Activated CD8-positive, alpha-beta T cell treated with anti-CD3 and anti-CD28 coated beads, Interleukin-2, amount 10 ng/mL, durations not matched to agents 7 days and 5 days (primary cell): ENCODE results near the gene CDH4. TPM values are rescaled to one million over a fixed set of nuclear protein-coding genes. Genes with fewer than 3 reads are reported as not detected.
"Not testable (repeated sequence)": the region's sequence is repeated elsewhere in the genome, so short reads cannot be mapped to it uniquely, and the experiment has no call there.

ENCODE experiments used
- ATAC-seq: fragments of 150-1000 bp; cut with Tn5 transposase; one replicate; pipeline ENCODE4 v1.10.0; 2021; ENCODE audit warnings: moderate library complexity
- CTCF ChIA-PET: fragments of 350-600 bp; sonication (Branson Sonifier 250); formaldehyde crosslinking; loops from one replicate; lab custom pipeline; 2021; ENCODE audit warnings: antibody characterized with exemption; lab: Charles Lee
- POLR2A ChIA-PET: fragments of 350-600 bp; sonication (Branson Sonifier 250); formaldehyde crosslinking; loops from one replicate; lab custom pipeline; 2021; ENCODE audit warnings: antibody characterized with exemption; lab: Charles Lee
- DNase-seq: peaks from one replicate; pipeline ENCODE4 v3.0.0-alpha.2; 2020
- H3K27ac Mint-ChIP-seq: one replicate; pipeline ENCODE4 v1.8.0; 2021; ENCODE audit warnings: mild to moderate bottlenecking, mixed read lengths
- H3K27me3 Mint-ChIP-seq: one replicate; pipeline ENCODE4 v1.8.0; 2021; ENCODE audit warnings: low read depth, mixed read lengths
- H3K36me3 Mint-ChIP-seq: one replicate; pipeline ENCODE4 v1.8.0; 2021; ENCODE audit warnings: low read depth, mixed read lengths
- H3K4me1 Mint-ChIP-seq: one replicate; pipeline ENCODE4 v1.8.0; 2021; ENCODE audit warnings: low read depth, mixed read lengths
- H3K4me3 Mint-ChIP-seq: one replicate; pipeline ENCODE4 v1.8.0; 2021; ENCODE audit warnings: mild to moderate bottlenecking, mixed read lengths
- H3K9me3 Mint-ChIP-seq: one replicate; pipeline ENCODE4 v1.8.0; 2022; ENCODE audit warnings: mixed read lengths; ENCODE audit not compliant: insufficient read depth
- total RNA-seq, 2 experiments: library from RNA; stranded (reverse); gene quantifications; one replicate each; pipeline ENCODE4 v1.2.3, GENCODE V29; 2021

Gene CDH4
- total RNA-seq, 2 experiments from 2014 or later, result 0.05 to 0.13 TPM

- ChIA-PET POLR2A (no interaction called here), CTCF (no interaction called here)
- Mint-ChIP-seq H3K9me3 (no peaks in the 10 kb centered on the region), H3K4me3 (no peak overlapping the region), H3K36me3 (no peaks in the 10 kb centered on the region), H3K4me1 (no peaks in the 10 kb centered on the region), H3K27ac (no peak overlapping the region), H3K27me3 (no peaks in the 10 kb centered on the region)
- DNase-seq (no peak), ATAC-seq (no peak)
Measured at GRCh38 chr20:61271312-61272231, 19.5 kb downstream of the CDH4 start.

- POLR2A ChIA-PET, H3K27me3 Mint-ChIP-seq, CTCF ChIA-PET, H3K4me1 Mint-ChIP-seq, ATAC-seq, H3K36me3 Mint-ChIP-seq, DNase-seq, H3K4me3 Mint-ChIP-seq, H3K9me3 Mint-ChIP-seq, H3K27ac Mint-ChIP-seq: not testable (repeated sequence)
Measured at GRCh38 chr20:61273024-61273423, 21.0 kb downstream of the CDH4 start.

GRCh38 chr20:61273666-61274065 lies 21.6 kb downstream of the CDH4 start:
- CTCF ChIA-PET, POLR2A ChIA-PET, H3K9me3 Mint-ChIP-seq, H3K4me1 Mint-ChIP-seq, DNase-seq, ATAC-seq, H3K4me3 Mint-ChIP-seq, H3K36me3 Mint-ChIP-seq, H3K27ac Mint-ChIP-seq, H3K27me3 Mint-ChIP-seq: not testable (repeated sequence)

- CTCF ChIA-PET, result no interaction called here
- Mint-ChIP-seq H3K4me3 (no peak overlapping the region), H3K27me3 (no peaks in the 10 kb centered on the region)
Measured at GRCh38 chr20:61274326-61274725, 22.3 kb downstream of the CDH4 start.

GRCh38 chr20:61278296-61278695 lies 26.2 kb downstream of the CDH4 start:
- DNase-seq, result no peak
- ATAC-seq, result no peak
- ChIA-PET CTCF (no interaction called here), POLR2A (no interaction called here)
- H3K9me3 Mint-ChIP-seq, result no peaks in the 10 kb centered on the region
- H3K4me1 Mint-ChIP-seq, result peaks cover 1% of the 10 kb centered on the region
- no peak overlapping the region for H3K27ac Mint-ChIP-seq
- H3K4me3 Mint-ChIP-seq, result no peak overlapping the region
- no peaks in the 10 kb centered on the region for H3K27me3 Mint-ChIP-seq
- peaks cover 3% of the 10 kb centered on the region for H3K36me3 Mint-ChIP-seq

More at GRCh38 chr20:61274326-61274725, 22.3 kb downstream of the CDH4 start:
- Mint-ChIP-seq H3K36me3 (no peaks in the 10 kb centered on the region), H3K27ac (no peak overlapping the region), H3K9me3 (no peaks in the 10 kb centered on the region), H3K4me1 (no peaks in the 10 kb centered on the region)
- ATAC-seq (no peak), DNase-seq (no peak)
- POLR2A ChIA-PET, result no interaction called here

- H3K36me3 Mint-ChIP-seq, result peaks cover 3% of the 10 kb centered on the region
- H3K4me1 Mint-ChIP-seq, result peaks cover 1% of the 10 kb centered on the region
- no peaks in the 10 kb centered on the region for H3K27me3 Mint-ChIP-seq
- H3K27ac Mint-ChIP-seq, result no peak overlapping the region
- no peak overlapping the region for H3K4me3 Mint-ChIP-seq
- no peaks in the 10 kb centered on the region for H3K9me3 Mint-ChIP-seq
- ATAC-seq (no peak), DNase-seq (no peak)
- CTCF ChIA-PET, result no interaction called here
- POLR2A ChIA-PET, result no interaction called here
Measured at GRCh38 chr20:61279621-61280150, 27.6 kb downstream of the CDH4 start.

GRCh38 chr20:61280217-61280980 lies 28.3 kb downstream of the CDH4 start:
- ATAC-seq (no peak), DNase-seq (no peak)
- peaks cover 1% of the 10 kb centered on the region for H3K4me1 Mint-ChIP-seq
- H3K27ac Mint-ChIP-seq, result no peak overlapping the region
- peaks cover 3% of the 10 kb centered on the region for H3K36me3 Mint-ChIP-seq
- no peaks in the 10 kb centered on the region for H3K9me3 Mint-ChIP-seq
- ChIA-PET POLR2A (no interaction called here), CTCF (no interaction called here)
- no peaks in the 10 kb centered on the region for H3K27me3 Mint-ChIP-seq
- no peak overlapping the region for H3K4me3 Mint-ChIP-seq

- H3K36me3 Mint-ChIP-seq, result peaks cover 3% of the 10 kb centered on the region
- ChIA-PET POLR2A (no interaction called here), CTCF (no interaction called here)
- DNase-seq (no peak), ATAC-seq (no peak)
- H3K9me3 Mint-ChIP-seq, result no peaks in the 10 kb centered on the region
- no peak overlapping the region for H3K27ac Mint-ChIP-seq
- H3K4me3 Mint-ChIP-seq, result no peak overlapping the region
- no peaks in the 10 kb centered on the region for H3K27me3 Mint-ChIP-seq
- peaks cover 1% of the 10 kb centered on the region for H3K4me1 Mint-ChIP-seq
Measured at GRCh38 chr20:61281286-61281795, 29.3 kb downstream of the CDH4 start.

GRCh38 chr20:61284752-61285151 lies 32.7 kb downstream of the CDH4 start:
- DNase-seq, result no peak
- Mint-ChIP-seq H3K9me3 (no peaks in the 10 kb centered on the region), H3K27ac (no peak overlapping the region), H3K4me1 (peaks cover 1% of the 10 kb centered on the region), H3K4me3 (no peak overlapping the region), H3K27me3 (no peaks in the 10 kb centered on the region), H3K36me3 (peaks cover 3% of the 10 kb centered on the region)
- ChIA-PET POLR2A (no interaction called here), CTCF (no interaction called here)
- ATAC-seq, result no peak

GRCh38 chr20:61285152-61285645 lies 33.1 kb downstream of the CDH4 start:
- ATAC-seq (no peak), DNase-seq (no peak)
- Mint-ChIP-seq H3K4me1 (peaks cover 1% of the 10 kb centered on the region), H3K27ac (no peak overlapping the region), H3K4me3 (no peak overlapping the region), H3K9me3 (no peaks in the 10 kb centered on the region), H3K27me3 (no peaks in the 10 kb centered on the region), H3K36me3 (peaks cover 3% of the 10 kb centered on the region)
- ChIA-PET POLR2A (no interaction called here), CTCF (no interaction called here)

- no peaks in the 10 kb centered on the region for H3K27me3 Mint-ChIP-seq
- POLR2A ChIA-PET, result no interaction called here
- CTCF ChIA-PET, result no interaction called here
- H3K4me3 Mint-ChIP-seq, result no peak overlapping the region
- no peak for DNase-seq
- H3K4me1 Mint-ChIP-seq, result peaks cover 1% of the 10 kb centered on the region
- no peak for ATAC-seq
- H3K36me3 Mint-ChIP-seq, result peaks cover 3% of the 10 kb centered on the region
- H3K9me3 Mint-ChIP-seq, result no peaks in the 10 kb centered on the region
- H3K27ac Mint-ChIP-seq, result no peak overlapping the region
Measured at GRCh38 chr20:61285691-61286090, 33.6 kb downstream of the CDH4 start.
